SU-DHL-6 (cell line): Measurements from ENCODE around the gene SLC22A14.

Experiments used
- H2AFZ ChIP-seq: fragments of 200-600 bp; sonication (generic); 2 replicates; pipeline ENCODE4 v1.6.1; 2014; ENCODE audit warnings: low read depth, mild to moderate bottlenecking, moderate library complexity, mixed read lengths, antibody characterized with exemption, low read length; ENCODE audit not compliant: severe bottlenecking
- H3F3A ChIP-seq: fragments of 200-600 bp; shearing (Covaris generic); 2 replicates; pipeline ENCODE4 v1.6.0; 2016; ENCODE audit warnings: antibody characterized with exemption, mild to moderate bottlenecking; ENCODE audit not compliant: insufficient read depth
- H3K27ac ChIP-seq: fragments of 200-600 bp; sonication (generic); 2 replicates; pipeline ENCODE4 v1.5.1; 2016; ENCODE audit warnings: low read depth, mild to moderate bottlenecking, low read length, moderate library complexity, mixed read lengths
- H3K27me3 ChIP-seq: fragments of 200-600 bp; sonication (generic), shearing (Covaris generic); 2 replicates; pipeline ENCODE4 v1.6.0; 2014; ENCODE audit warnings: mild to moderate bottlenecking, low read length
- H3K36me3 ChIP-seq: fragments of 200-600 bp; sonication (generic); 2 replicates; pipeline ENCODE4 v1.6.1; 2014; ENCODE audit warnings: mild to moderate bottlenecking, low read length, mixed read lengths
- H3K4me2 ChIP-seq: fragments of 300-600, 200-600 bp; shearing (Covaris generic), sonication (generic); 2 replicates; pipeline ENCODE4 v1.6.0; 2014; ENCODE audit warnings: low read length, low read depth, mild to moderate bottlenecking; ENCODE audit not compliant: poor library complexity, severe bottlenecking
- H3K4me3 ChIP-seq: fragments of 200-600 bp; sonication (generic); 2 replicates; pipeline ENCODE4 v1.5.1; 2014; ENCODE audit warnings: antibody characterized with exemption, low read length, mild to moderate bottlenecking, mixed read lengths; ENCODE audit not compliant: insufficient read depth, poor library complexity, severe bottlenecking
- H3K79me2 ChIP-seq: fragments of 200-600 bp; sonication (generic); 2 replicates; pipeline ENCODE4 v1.6.1; 2014; ENCODE audit warnings: mild to moderate bottlenecking, low read length, moderate library complexity; ENCODE audit not compliant: insufficient read depth
- H3K9ac ChIP-seq: fragments of 200-600 bp; sonication (generic); 2 replicates; pipeline ENCODE4 v1.7.0; 2014; ENCODE audit warnings: mild to moderate bottlenecking, low read length
- H3K9me2 ChIP-seq: fragments of 200-600 bp; sonication (generic); replicated peaks from 2 replicates; pipeline ENCODE4 v1.6.1; 2014; ENCODE audit warnings: low read length; ENCODE audit not compliant: insufficient read depth
- H3K9me3 ChIP-seq: fragments of 200-600 bp; sonication (generic); 2 replicates; pipeline ENCODE4 v1.6.1; 2014; ENCODE audit warnings: low read length, mixed read lengths; ENCODE audit not compliant: insufficient read depth
- H4K20me1 ChIP-seq: fragments of 200-600 bp; sonication (generic); 2 replicates; pipeline ENCODE4 v1.6.1; 2014; ENCODE audit warnings: low read depth, mild to moderate bottlenecking, antibody characterized with exemption, low read length, moderate library complexity, mixed read lengths
- CTCF ChIP-seq: fragments of 200-600 bp; sonication (generic); IDR thresholded peaks from one replicate; pipeline ENCODE4 v1.5.1; 2017; ENCODE audit warnings: antibody characterized with exemption, mild to moderate bottlenecking, low read length, moderate library complexity; ENCODE audit not compliant: insufficient read depth, poor library complexity, severe bottlenecking
- EZH2phosphoT487 ChIP-seq: fragments of 200-600 bp; sonication (generic), shearing (Covaris generic); conservative IDR thresholded peaks from 2 replicates; pipeline ENCODE4 v1.6.1; 2018; ENCODE audit warnings: mild to moderate bottlenecking, antibody characterized with exemption, low read length, moderate library complexity, mixed read lengths

The SLC22A14 gene

GRCh38 chr3:38361496-38361895, 79.4 kb downstream of the SLC22A14 start:
- Histone ChIP-seq H3K9ac (no peak overlapping the region), H3F3A (no peaks in the 10 kb centered on the region), H3K27ac (no peak overlapping the region), H3K9me3 (no peaks in the 10 kb centered on the region), H3K9me2 (no peaks in the 10 kb centered on the region), H4K20me1 (no peaks in the 10 kb centered on the region), H3K36me3 (no peaks in the 10 kb centered on the region), H2AFZ (no peak overlapping the region), H3K27me3 (no peaks in the 10 kb centered on the region), H3K79me2 (no peaks in the 10 kb centered on the region), H3K4me3 (no peak overlapping the region), H3K4me2 (no peak overlapping the region)
- TF ChIP-seq EZH2phosphoT487 (no peak), CTCF (no peak)

DNA sequence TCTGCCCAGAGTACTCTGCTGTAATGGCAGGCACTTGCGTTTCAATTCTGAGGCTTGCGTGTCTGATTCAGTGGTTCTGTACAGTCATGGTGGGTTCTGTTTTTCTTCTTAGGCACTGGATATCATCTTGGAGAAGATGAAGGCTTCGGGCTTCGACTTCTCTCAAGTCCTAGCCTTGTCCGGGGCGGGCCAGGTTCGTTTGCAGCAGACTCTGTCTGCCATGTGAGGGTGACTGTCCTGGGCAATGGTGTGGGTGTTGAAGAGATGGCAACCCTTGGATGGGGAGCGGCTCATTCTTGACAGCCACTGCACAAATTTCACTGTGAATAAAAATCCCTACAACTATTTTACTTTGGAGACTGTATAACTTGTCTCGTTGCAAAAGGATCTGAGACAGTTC, 80.7 kb downstream of the SLC22A14 start:
- Histone ChIP-seq H3K36me3 (no peaks in the 10 kb centered on the region), H3K27me3 (no peaks in the 10 kb centered on the region), H4K20me1 (no peaks in the 10 kb centered on the region), H3F3A (no peaks in the 10 kb centered on the region), H2AFZ (no peak overlapping the region), H3K4me3 (no peak overlapping the region), H3K27ac (no peak overlapping the region), H3K4me2 (no peak overlapping the region), H3K9me2 (no peaks in the 10 kb centered on the region), H3K9ac (no peak overlapping the region), H3K79me2 (no peaks in the 10 kb centered on the region), H3K9me3 (no peaks in the 10 kb centered on the region)
- no peak for TF ChIP-seq EZH2phosphoT487
- TF ChIP-seq CTCF = no peak

DNA sequence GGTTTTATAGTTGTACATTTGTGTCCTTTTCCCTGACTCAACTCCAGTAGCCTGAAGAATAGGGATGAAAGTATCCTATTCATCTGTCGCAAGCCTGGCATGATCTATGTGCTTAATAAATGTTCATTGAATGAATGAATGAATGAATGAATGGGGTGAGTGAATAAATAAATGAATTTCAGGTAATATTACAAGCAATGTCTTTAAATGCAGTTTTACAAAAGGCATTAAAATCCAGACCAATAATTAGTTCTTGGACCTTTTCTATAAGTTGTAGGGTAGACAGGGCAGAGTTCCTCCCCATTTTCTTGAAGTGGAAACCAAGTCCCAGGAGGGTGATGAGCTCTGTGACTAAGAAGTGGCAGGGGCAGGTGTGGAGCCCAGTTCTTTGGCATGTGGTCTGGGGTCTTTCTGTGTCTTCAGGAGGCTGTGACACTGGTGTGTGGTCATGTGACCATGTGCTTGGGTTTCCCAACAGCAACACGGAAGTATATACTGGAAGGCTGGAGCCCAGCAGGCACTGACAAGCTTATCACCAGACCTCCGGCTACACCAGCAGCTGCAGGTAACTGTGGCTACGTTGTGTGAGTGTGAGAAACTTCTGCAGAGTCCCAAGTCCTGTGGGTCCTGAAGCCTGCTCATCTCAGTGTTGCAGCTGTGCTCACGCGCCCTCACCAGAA, 82.8 kb downstream of the SLC22A14 start:
- H3K79me2 ChIP-seq = no peaks in the 10 kb centered on the region
- no peak overlapping the region for H3K27ac ChIP-seq
- no peaks in the 10 kb centered on the region for H3K27me3 ChIP-seq
- no peaks in the 10 kb centered on the region for H3F3A ChIP-seq
- no peak overlapping the region for H3K4me3 ChIP-seq
- H4K20me1 ChIP-seq = no peaks in the 10 kb centered on the region
- H3K9me2 ChIP-seq = no peaks in the 10 kb centered on the region
- no peak overlapping the region for H3K4me2 ChIP-seq
- H3K9me3 ChIP-seq = no peaks in the 10 kb centered on the region
- no peaks in the 10 kb centered on the region for H3K36me3 ChIP-seq
- no peak overlapping the region for H2AFZ ChIP-seq
- no peak overlapping the region for H3K9ac ChIP-seq
- no peak for TF ChIP-seq EZH2phosphoT487
- TF ChIP-seq CTCF = no peak
